Measurements from ENCODE around the gene FTO. TPM values are rescaled to one million over a fixed set of nuclear protein-coding genes. Genes with fewer than 3 reads are reported as not detected.

The FTO gene
- total and polyA plus RNA-seq, 3 donors from 2014 or later = 32.4 to 64.7 (median 50.3) TPM

GRCh38 chr16:54173490-54173889 lies 469.5 kb downstream of the FTO start:
- no peak for TF ChIP-seq CTCF (IDR thresholded peaks at IDR 0.05)
- no peak for TF ChIP-seq POLR2A (IDR thresholded peaks at IDR 0.05)
- intact Hi-C loops (cut with DNase I; ENCODE audit: low total_unique reads) = no loop called here
- Histone ChIP-seq H3K4me3 (no peak overlapping the region), H3K27ac (no peak overlapping the region), H3K27me3 (no peaks in the 10 kb centered on the region), H3K9me3 (no peaks in the 10 kb centered on the region), H3K4me1 (no peaks in the 10 kb centered on the region), H3K36me3 (ENCODE audit: low read depth, missing control alignments) (no peaks in the 10 kb centered on the region)
- WGBS, 2 donors = 75 to 83% methylated on average over 8 of the region's 8 CpGs
- no peak for DNase-seq

- intact Hi-C loops (cut with DNase I; ENCODE audit: low total_unique reads) = no loop called here
- Histone ChIP-seq H3K36me3 (ENCODE audit: low read depth, missing control alignments) (no peaks in the 10 kb centered on the region), H3K4me1 (no peaks in the 10 kb centered on the region), H3K27ac (no peak overlapping the region), H3K9me3 (no peaks in the 10 kb centered on the region), H3K4me3 (no peak overlapping the region), H3K27me3 (no peaks in the 10 kb centered on the region)
- WGBS, 2 donors = 60 to 69% methylated on average over 5 of the region's 5 CpGs
- no peak for DNase-seq
- TF ChIP-seq POLR2A (IDR thresholded peaks at IDR 0.05) (no peak), CTCF (IDR thresholded peaks at IDR 0.05) (no peak)
Observed at GRCh38 chr16:54174201-54174600, 470.2 kb downstream of the FTO start.

- Histone ChIP-seq H3K27me3 (no peaks in the 10 kb centered on the region), H3K36me3 (ENCODE audit: low read depth, missing control alignments) (no peaks in the 10 kb centered on the region), H3K4me1 (no peaks in the 10 kb centered on the region), H3K9me3 (no peaks in the 10 kb centered on the region), H3K4me3 (no peak overlapping the region), H3K27ac (no peak overlapping the region)
- intact Hi-C loops (cut with DNase I; ENCODE audit: low total_unique reads) = no loop called here
- no peak for DNase-seq
- TF ChIP-seq CTCF (IDR thresholded peaks at IDR 0.05) = no peak
- no peak for TF ChIP-seq POLR2A (IDR thresholded peaks at IDR 0.05)
Observed at GRCh38 chr16:54174750-54175149, 470.8 kb downstream of the FTO start.

GRCh38 chr16:54175169-54175551 lies 471.2 kb downstream of the FTO start:
- Histone ChIP-seq H3K27ac (no peak overlapping the region), H3K36me3 (ENCODE audit: low read depth, missing control alignments) (no peaks in the 10 kb centered on the region), H3K27me3 (no peaks in the 10 kb centered on the region), H3K4me1 (no peaks in the 10 kb centered on the region), H3K9me3 (no peaks in the 10 kb centered on the region), H3K4me3 (no peak overlapping the region)
- no peak for DNase-seq
- TF ChIP-seq POLR2A (IDR thresholded peaks at IDR 0.05) (no peak), CTCF (IDR thresholded peaks at IDR 0.05) (no peak)
- intact Hi-C loops (cut with DNase I; ENCODE audit: low total_unique reads) = no loop called here
- 83 to 85% methylated on average over 9 of the region's 9 CpGs for WGBS, 2 donors

GRCh38 chr16:54175552-54176375 lies 471.8 kb downstream of the FTO start:
- no peak overlapping the region for H3K27ac ChIP-seq
- no peaks in the 10 kb centered on the region for H3K9me3 ChIP-seq
- intact Hi-C loops (cut with DNase I; ENCODE audit: low total_unique reads) = no loop called here
- DNase-seq = no peak
- no peaks in the 10 kb centered on the region for H3K27me3 ChIP-seq
- 52 to 69% methylated on average over 19 of the region's 19 CpGs for WGBS, 2 donors
- H3K36me3 ChIP-seq (ENCODE audit: low read depth, missing control alignments) = no peaks in the 10 kb centered on the region
- no peaks in the 10 kb centered on the region for H3K4me1 ChIP-seq
- H3K4me3 ChIP-seq = no peak overlapping the region
- TF ChIP-seq POLR2A (IDR thresholded peaks at IDR 0.05) = no peak
- no peak for TF ChIP-seq CTCF (IDR thresholded peaks at IDR 0.05)

Measured in testis (tissue), 3 donors.